GM23338 (cell line): ENCODE results near the gene TDRD7. TPM values are rescaled to one million over a fixed set of nuclear protein-coding genes. Genes with fewer than 3 reads are reported as not detected.

Experiments
- ATAC-seq: fragments of 200-7000 bp; cut with Tn5 transposase; 3 replicates; pipeline ENCODE4 v1.9.1; 2020
- DNase-seq: peaks from one replicate; pipeline ENCODE4 v3.0.0-alpha.2; 2015; ENCODE audit warnings: low spot score
- H2AFZ ChIP-seq: fragments of 200-600 bp; sonication (generic); 2 replicates; pipeline ENCODE4 v1.8.0; 2016; ENCODE audit warnings: antibody characterized with exemption, mild to moderate bottlenecking, moderate library complexity
- H3F3A ChIP-seq: fragments of 200-600 bp; sonication (generic); replicated peaks from 2 replicates; pipeline ENCODE4 v1.8.0; 2017; ENCODE audit warnings: antibody characterized with exemption, mixed run types, low read depth
- H3K27ac ChIP-seq: fragments of 200-600 bp; sonication (generic); 2 replicates; pipeline ENCODE4 v1.6.1; 2016; ENCODE audit warnings: low read depth
- H3K27me3 ChIP-seq: fragments of 200-600 bp; sonication (generic); 2 replicates; pipeline ENCODE4 v1.8.0; 2016; ENCODE audit warnings: mild to moderate bottlenecking, mixed run types, moderate library complexity; ENCODE audit not compliant: insufficient read depth
- H3K36me3 ChIP-seq: fragments of 200-600 bp; sonication (generic); 2 replicates; pipeline ENCODE4 v1.8.0; 2016; ENCODE audit warnings: mild to moderate bottlenecking; ENCODE audit not compliant: insufficient read depth
- H3K4me1 ChIP-seq: fragments of 200-600 bp; sonication (generic); 2 replicates; pipeline ENCODE4 v1.8.0; 2016; ENCODE audit warnings: mild to moderate bottlenecking, moderate library complexity; ENCODE audit not compliant: insufficient read depth
- H3K4me2 ChIP-seq: fragments of 200-600 bp; sonication (generic); 2 replicates; pipeline ENCODE4 v1.7.1; 2017; ENCODE audit warnings: mixed run types
- H3K4me3 ChIP-seq: fragments of 200-600 bp; sonication (generic); 2 replicates; pipeline ENCODE4 v1.6.1; 2016; ENCODE audit warnings: mixed run types
- H3K79me2 ChIP-seq: fragments of 200-600 bp; sonication (generic); replicated peaks from 2 replicates; pipeline ENCODE4 v1.8.0; 2017; ENCODE audit warnings: mild to moderate bottlenecking; ENCODE audit not compliant: insufficient read depth
- H3K9me2 ChIP-seq: fragments of 200-600 bp; sonication (generic); 2 replicates; pipeline ENCODE4 v1.8.0; 2017; ENCODE audit not compliant: insufficient read depth
- H4K20me1 ChIP-seq: fragments of 200-600 bp; sonication (generic); replicated peaks from 2 replicates; pipeline ENCODE4 v1.8.0; 2017; ENCODE audit warnings: mild to moderate bottlenecking; ENCODE audit not compliant: insufficient read depth
- H3K27ac Mint-ChIP-seq: 2 replicates; pipeline ENCODE4 v1.8.0; 2020; ENCODE audit warnings: inconsistent platforms, mild to moderate bottlenecking, moderate library complexity, mixed read lengths
- H3K27me3 Mint-ChIP-seq: 3 replicates; pipeline ENCODE4 v1.8.0; 2022; ENCODE audit warnings: low read depth, mild to moderate bottlenecking, moderate library complexity, mixed read lengths, inconsistent platforms; ENCODE audit not compliant: insufficient read depth, poor library complexity
- H3K36me3 Mint-ChIP-seq: 3 replicates; pipeline ENCODE4 v1.8.0; 2021; ENCODE audit warnings: low read depth, mild to moderate bottlenecking, inconsistent platforms, moderate library complexity, mixed read lengths
- H3K4me1 Mint-ChIP-seq: 3 replicates; pipeline ENCODE4 v1.8.0; 2020; ENCODE audit warnings: mild to moderate bottlenecking, inconsistent platforms, mixed read lengths
- H3K4me3 Mint-ChIP-seq: 3 replicates; pipeline ENCODE4 v1.8.0; 2021; ENCODE audit warnings: moderate library complexity, mild to moderate bottlenecking, inconsistent platforms, mixed read lengths
- H3K9me3 Mint-ChIP-seq: 3 replicates; pipeline ENCODE4 v1.8.0; 2020; ENCODE audit warnings: moderate library complexity, mild to moderate bottlenecking, inconsistent platforms, mixed read lengths
- CREB1 ChIP-seq: fragments of 250-450 bp; sonication (Bioruptor Pico); IDR thresholded peaks from 2 replicates; pipeline ENCODE4 v1.5.0; 2020; ENCODE audit warnings: low read depth, mild to moderate bottlenecking, moderate library complexity
- EZH2 ChIP-seq: fragments of 200-600 bp; sonication (generic); IDR thresholded peaks from one replicate; pipeline ENCODE4 v1.8.0; 2017; ENCODE audit warnings: antibody characterized with exemption, mild to moderate bottlenecking, low read depth; ENCODE audit not compliant: unreplicated experiment
- EZH2phosphoT487 ChIP-seq: fragments of 200-600 bp; sonication (generic); IDR thresholded peaks from one replicate; pipeline ENCODE4 v1.8.1; 2018; ENCODE audit warnings: antibody characterized with exemption; ENCODE audit not compliant: unreplicated experiment
- JUNB ChIP-seq: IDR thresholded peaks from one replicate; pipeline ENCODE4 v1.6.1; 2016; ENCODE audit warnings: antibody characterized with exemption; ENCODE audit not compliant: unreplicated experiment
- NANOG ChIP-seq: IDR thresholded peaks from 2 replicates; pipeline ENCODE4 v1.6.1; 2016; ENCODE audit warnings: antibody characterized with exemption, borderline replicate concordance
- POLR2AphosphoS5 ChIP-seq: IDR thresholded peaks from 2 replicates; pipeline ENCODE4 v1.6.1; 2016; ENCODE audit warnings: antibody characterized with exemption, low read depth
- REST ChIP-seq: IDR thresholded peaks from one replicate; pipeline ENCODE4 v1.6.1; 2018; ENCODE audit warnings: antibody characterized with exemption; ENCODE audit not compliant: unreplicated experiment
- STAT1 ChIP-seq: IDR thresholded peaks from one replicate; pipeline ENCODE4 v1.6.1; 2016; ENCODE audit warnings: antibody characterized with exemption; ENCODE audit not compliant: unreplicated experiment
- ZNF114 ChIP-seq: fragments of 250-450 bp; sonication (Bioruptor Pico); IDR thresholded peaks from 2 replicates; pipeline ENCODE4 v1.5.0; 2020; ENCODE audit warnings: mild to moderate bottlenecking, moderate library complexity
- ZNF331 ChIP-seq: fragments of 250-450 bp; sonication (Bioruptor Pico); IDR thresholded peaks from 2 replicates; pipeline ENCODE4 v1.5.0; 2020; ENCODE audit warnings: low read depth, mild to moderate bottlenecking, moderate library complexity
- polyA plus RNA-seq: library from polyadenylated mRNA; unstranded; fragments of >200 nt; fragmentation: Nextera tagmentation; extraction: Ambion mirVana; gene quantifications from 2 replicates; pipeline ENCODE4 v1.2.1, GENCODE V29; 2016
- total RNA-seq: library from RNA; depleted of rRNA; stranded (reverse); fragments of >200 nt; shearing (Covaris generic); gene quantifications from 2 replicates; pipeline ENCODE4 v1.2.3, GENCODE V29; 2014
- TF ChIP-seq, protein P1 (sequence below), 2 experiments: fragments of 200-600 bp in 1 of 2; sonication (generic) in 1 of 2; conservative IDR thresholded peaks; 2 replicates each; pipeline versions ENCODE4 v1.5.1 to v1.6.1; 2016 to 2017; ENCODE audit warnings: antibody characterized with exemption in 2 of 2, low read depth in 2 of 2, mild to moderate bottlenecking in 2 of 2, moderate library complexity in 1 of 2
- TF ChIP-seq, protein P2 (sequence below): IDR thresholded peaks from 2 replicates; pipeline ENCODE4 v1.6.1; 2016; ENCODE audit warnings: antibody characterized with exemption
- TF ChIP-seq, protein P3 (sequence below): fragments of 250-450 bp; sonication (Bioruptor Pico); IDR thresholded peaks from 2 replicates; pipeline ENCODE4 v1.5.0; 2020; ENCODE audit warnings: mild to moderate bottlenecking, moderate library complexity

TDRD7 gene
- total and polyA plus RNA-seq, 2 experiments from 2014 or later: 1.7 to 3.1 TPM

- TF ChIP-seq ZNF114 (CRISPR knock-in tag) (no peak), NANOG (no peak), JUNB (no peak), EZH2 (no peak), EZH2phosphoT487 (no peak), POLR2AphosphoS5 (no peak), ZNF331 (CRISPR knock-in tag) (no peak), REST (no peak), STAT1 (no peak), CREB1 (CRISPR knock-in tag) (no peak)
- TF ChIP-seq, protein P1, sequence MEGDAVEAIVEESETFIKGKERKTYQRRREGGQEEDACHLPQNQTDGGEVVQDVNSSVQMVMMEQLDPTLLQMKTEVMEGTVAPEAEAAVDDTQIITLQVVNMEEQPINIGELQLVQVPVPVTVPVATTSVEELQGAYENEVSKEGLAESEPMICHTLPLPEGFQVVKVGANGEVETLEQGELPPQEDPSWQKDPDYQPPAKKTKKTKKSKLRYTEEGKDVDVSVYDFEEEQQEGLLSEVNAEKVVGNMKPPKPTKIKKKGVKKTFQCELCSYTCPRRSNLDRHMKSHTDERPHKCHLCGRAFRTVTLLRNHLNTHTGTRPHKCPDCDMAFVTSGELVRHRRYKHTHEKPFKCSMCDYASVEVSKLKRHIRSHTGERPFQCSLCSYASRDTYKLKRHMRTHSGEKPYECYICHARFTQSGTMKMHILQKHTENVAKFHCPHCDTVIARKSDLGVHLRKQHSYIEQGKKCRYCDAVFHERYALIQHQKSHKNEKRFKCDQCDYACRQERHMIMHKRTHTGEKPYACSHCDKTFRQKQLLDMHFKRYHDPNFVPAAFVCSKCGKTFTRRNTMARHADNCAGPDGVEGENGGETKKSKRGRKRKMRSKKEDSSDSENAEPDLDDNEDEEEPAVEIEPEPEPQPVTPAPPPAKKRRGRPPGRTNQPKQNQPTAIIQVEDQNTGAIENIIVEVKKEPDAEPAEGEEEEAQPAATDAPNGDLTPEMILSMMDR (conservative IDR thresholded peaks at IDR 0.05; ENCODE audit: low read depth in 2 of 2): no peak
- TF ChIP-seq, protein P2, sequence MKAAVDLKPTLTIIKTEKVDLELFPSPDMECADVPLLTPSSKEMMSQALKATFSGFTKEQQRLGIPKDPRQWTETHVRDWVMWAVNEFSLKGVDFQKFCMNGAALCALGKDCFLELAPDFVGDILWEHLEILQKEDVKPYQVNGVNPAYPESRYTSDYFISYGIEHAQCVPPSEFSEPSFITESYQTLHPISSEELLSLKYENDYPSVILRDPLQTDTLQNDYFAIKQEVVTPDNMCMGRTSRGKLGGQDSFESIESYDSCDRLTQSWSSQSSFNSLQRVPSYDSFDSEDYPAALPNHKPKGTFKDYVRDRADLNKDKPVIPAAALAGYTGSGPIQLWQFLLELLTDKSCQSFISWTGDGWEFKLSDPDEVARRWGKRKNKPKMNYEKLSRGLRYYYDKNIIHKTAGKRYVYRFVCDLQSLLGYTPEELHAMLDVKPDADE: no peak
- TF ChIP-seq, protein P3, sequence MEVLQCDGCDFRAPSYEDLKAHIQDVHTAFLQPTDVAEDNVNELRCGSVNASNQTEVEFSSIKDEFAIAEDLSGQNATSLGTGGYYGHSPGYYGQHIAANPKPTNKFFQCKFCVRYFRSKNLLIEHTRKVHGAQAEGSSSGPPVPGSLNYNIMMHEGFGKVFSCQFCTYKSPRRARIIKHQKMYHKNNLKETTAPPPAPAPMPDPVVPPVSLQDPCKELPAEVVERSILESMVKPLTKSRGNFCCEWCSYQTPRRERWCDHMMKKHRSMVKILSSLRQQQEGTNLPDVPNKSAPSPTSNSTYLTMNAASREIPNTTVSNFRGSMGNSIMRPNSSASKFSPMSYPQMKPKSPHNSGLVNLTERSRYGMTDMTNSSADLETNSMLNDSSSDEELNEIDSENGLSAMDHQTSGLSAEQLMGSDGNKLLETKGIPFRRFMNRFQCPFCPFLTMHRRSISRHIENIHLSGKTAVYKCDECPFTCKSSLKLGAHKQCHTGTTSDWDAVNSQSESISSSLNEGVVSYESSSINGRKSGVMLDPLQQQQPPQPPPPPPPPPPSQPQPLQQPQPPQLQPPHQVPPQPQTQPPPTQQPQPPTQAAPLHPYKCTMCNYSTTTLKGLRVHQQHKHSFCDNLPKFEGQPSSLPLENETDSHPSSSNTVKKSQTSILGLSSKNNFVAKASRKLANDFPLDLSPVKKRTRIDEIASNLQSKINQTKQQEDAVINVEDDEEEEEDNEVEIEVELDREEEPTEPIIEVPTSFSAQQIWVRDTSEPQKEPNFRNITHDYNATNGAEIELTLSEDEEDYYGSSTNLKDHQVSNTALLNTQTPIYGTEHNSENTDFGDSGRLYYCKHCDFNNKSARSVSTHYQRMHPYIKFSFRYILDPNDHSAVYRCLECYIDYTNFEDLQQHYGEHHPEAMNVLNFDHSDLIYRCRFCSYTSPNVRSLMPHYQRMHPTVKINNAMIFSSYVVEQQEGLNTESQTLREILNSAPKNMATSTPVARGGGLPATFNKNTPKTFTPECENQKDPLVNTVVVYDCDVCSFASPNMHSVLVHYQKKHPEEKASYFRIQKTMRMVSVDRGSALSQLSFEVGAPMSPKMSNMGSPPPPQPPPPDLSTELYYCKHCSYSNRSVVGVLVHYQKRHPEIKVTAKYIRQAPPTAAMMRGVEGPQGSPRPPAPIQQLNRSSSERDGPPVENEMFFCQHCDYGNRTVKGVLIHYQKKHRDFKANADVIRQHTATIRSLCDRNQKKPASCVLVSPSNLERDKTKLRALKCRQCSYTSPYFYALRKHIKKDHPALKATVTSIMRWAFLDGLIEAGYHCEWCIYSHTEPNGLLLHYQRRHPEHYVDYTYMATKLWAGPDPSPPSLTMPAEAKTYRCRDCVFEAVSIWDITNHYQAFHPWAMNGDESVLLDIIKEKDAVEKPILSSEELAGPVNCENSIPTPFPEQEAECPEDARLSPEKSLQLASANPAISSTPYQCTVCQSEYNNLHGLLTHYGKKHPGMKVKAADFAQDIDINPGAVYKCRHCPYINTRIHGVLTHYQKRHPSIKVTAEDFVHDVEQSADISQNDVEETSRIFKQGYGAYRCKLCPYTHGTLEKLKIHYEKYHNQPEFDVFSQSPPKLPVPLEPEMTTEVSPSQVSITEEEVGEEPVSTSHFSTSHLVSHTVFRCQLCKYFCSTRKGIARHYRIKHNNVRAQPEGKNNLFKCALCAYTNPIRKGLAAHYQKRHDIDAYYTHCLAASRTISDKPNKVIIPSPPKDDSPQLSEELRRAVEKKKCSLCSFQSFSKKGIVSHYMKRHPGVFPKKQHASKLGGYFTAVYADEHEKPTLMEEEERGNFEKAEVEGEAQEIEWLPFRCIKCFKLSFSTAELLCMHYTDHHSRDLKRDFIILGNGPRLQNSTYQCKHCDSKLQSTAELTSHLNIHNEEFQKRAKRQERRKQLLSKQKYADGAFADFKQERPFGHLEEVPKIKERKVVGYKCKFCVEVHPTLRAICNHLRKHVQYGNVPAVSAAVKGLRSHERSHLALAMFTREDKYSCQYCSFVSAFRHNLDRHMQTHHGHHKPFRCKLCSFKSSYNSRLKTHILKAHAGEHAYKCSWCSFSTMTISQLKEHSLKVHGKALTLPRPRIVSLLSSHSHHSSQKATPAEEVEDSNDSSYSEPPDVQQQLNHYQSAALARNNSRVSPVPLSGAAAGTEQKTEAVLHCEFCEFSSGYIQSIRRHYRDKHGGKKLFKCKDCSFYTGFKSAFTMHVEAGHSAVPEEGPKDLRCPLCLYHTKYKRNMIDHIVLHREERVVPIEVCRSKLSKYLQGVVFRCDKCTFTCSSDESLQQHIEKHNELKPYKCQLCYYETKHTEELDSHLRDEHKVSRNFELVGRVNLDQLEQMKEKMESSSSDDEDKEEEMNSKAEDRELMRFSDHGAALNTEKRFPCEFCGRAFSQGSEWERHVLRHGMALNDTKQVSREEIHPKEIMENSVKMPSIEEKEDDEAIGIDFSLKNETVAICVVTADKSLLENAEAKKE (CRISPR knock-in tag): no peak
- no peak overlapping the region for H3K27ac ChIP-seq
- H3F3A ChIP-seq: no peaks in the 10 kb centered on the region
- H3K4me1 ChIP-seq: no peaks in the 10 kb centered on the region
- no peaks in the 10 kb centered on the region for H3K36me3 Mint-ChIP-seq
- H3K4me3 ChIP-seq: no peak overlapping the region
- H3K36me3 ChIP-seq: no peaks in the 10 kb centered on the region
- no peaks in the 10 kb centered on the region for H4K20me1 ChIP-seq
- H3K27me3 ChIP-seq: no peaks in the 10 kb centered on the region
- no peak overlapping the region for H3K4me2 ChIP-seq
- no peaks in the 10 kb centered on the region for H3K9me3 Mint-ChIP-seq
- no peaks in the 10 kb centered on the region for H3K9me2 ChIP-seq
- H3K4me3 Mint-ChIP-seq: no peak overlapping the region
- H3K79me2 ChIP-seq: no peaks in the 10 kb centered on the region
- no peak overlapping the region for H3K27ac Mint-ChIP-seq
- H2AFZ ChIP-seq: no peak overlapping the region
- peaks cover 6% of the 10 kb centered on the region for H3K27me3 Mint-ChIP-seq
- DNase-seq: no peak
- H3K4me1 Mint-ChIP-seq: peaks cover 5% of the 10 kb centered on the region
- ATAC-seq: no peak
Measured at GRCh38 chr9:97397220-97397619, 14.7 kb upstream of the TDRD7 start.
